ENCODE results near the gene PGS1. TPM values are rescaled to one million over a fixed set of nuclear protein-coding genes. Genes with fewer than 3 reads are reported as not detected.

PGS1 gene
- total RNA-seq, 2 donors from 2014 or later, result 29.2 to 57.4 TPM

- H3K27me3 ChIP-seq (replicated peaks; ENCODE audit: insufficient read depth), result no peaks in the 10 kb centered on the region
- H3K9me3 ChIP-seq, result no peaks in the 10 kb centered on the region
- 51% methylated on average over 7 of the region's 8 CpGs for WGBS
- H3K4me3 ChIP-seq, result no peak overlapping the region
- TF ChIP-seq CTCF (IDR thresholded peaks at IDR 0.05) (no peak), POLR2A (IDR thresholded peaks at IDR 0.05) (no peak), POLR2AphosphoS5 (IDR thresholded peaks at IDR 0.05) (no peak)
- DNase-seq (ENCODE audit: low spot score), result no peak
- peaks cover 12 to 14% of the 10 kb centered on the region in 2 donors for H3K36me3 ChIP-seq
- H3K4me1 ChIP-seq (replicated peaks), result peaks cover 10% of the 10 kb centered on the region
- intact Hi-C loops (cut with DNase I), result no loop called here
- peak overlapping the region in 1 of 2 donors; percentile 19 for H3K27ac ChIP-seq
Observed at GRCh38 chr17:78401891-78402290, 23.4 kb downstream of the PGS1 start.

- Histone ChIP-seq H3K4me1 (replicated peaks) (no peaks in the 10 kb centered on the region), H3K36me3 (peaks cover 10 to 13% of the 10 kb centered on the region in 2 donors), H3K4me3 (no peak overlapping the region), H3K27ac (no peak overlapping the region), H3K9me3 (no peaks in the 10 kb centered on the region), H3K27me3 (replicated peaks; ENCODE audit: insufficient read depth) (no peaks in the 10 kb centered on the region)
- intact Hi-C loops (cut with DNase I), result no loop called here
- no peak for DNase-seq (ENCODE audit: low spot score)
- TF ChIP-seq POLR2A (IDR thresholded peaks at IDR 0.05) (no peak), POLR2AphosphoS5 (IDR thresholded peaks at IDR 0.05) (no peak), CTCF (IDR thresholded peaks at IDR 0.05) (no peak)
- 97% methylated on average over 14 of the region's 14 CpGs for WGBS
Observed at GRCh38 chr17:78403822-78404221, 25.4 kb downstream of the PGS1 start.

GRCh38 chr17:78406396-78406795, 27.9 kb downstream of the PGS1 start:
- Histone ChIP-seq H3K4me3 (no peak overlapping the region), H3K9me3 (no peaks in the 10 kb centered on the region), H3K4me1 (replicated peaks) (peaks cover 4% of the 10 kb centered on the region), H3K36me3 (peaks cover 10% of the 10 kb centered on the region in 2 donors), H3K27me3 (replicated peaks; ENCODE audit: insufficient read depth) (no peaks in the 10 kb centered on the region), H3K27ac (no peak overlapping the region)
- TF ChIP-seq CTCF (IDR thresholded peaks at IDR 0.05) (no peak), POLR2A (IDR thresholded peaks at IDR 0.05) (no peak), POLR2AphosphoS5 (IDR thresholded peaks at IDR 0.05) (no peak)
- 92% methylated on average over 6 of the region's 6 CpGs for WGBS
- intact Hi-C loops (cut with DNase I), result no loop called here
- DNase-seq (ENCODE audit: low spot score), result no peak

- TF ChIP-seq POLR2AphosphoS5 (IDR thresholded peaks at IDR 0.05), result no peak
- TF ChIP-seq CTCF (IDR thresholded peaks at IDR 0.05), result no peak
- TF ChIP-seq POLR2A (IDR thresholded peaks at IDR 0.05), result no peak
- WGBS, result 93% methylated on average over 8 of the region's 8 CpGs
- Histone ChIP-seq H3K36me3 (peaks cover 10% of the 10 kb centered on the region in 2 donors), H3K4me1 (replicated peaks) (peaks cover 4% of the 10 kb centered on the region), H3K9me3 (no peaks in the 10 kb centered on the region), H3K27me3 (replicated peaks; ENCODE audit: insufficient read depth) (no peaks in the 10 kb centered on the region), H3K4me3 (no peak overlapping the region), H3K27ac (no peak overlapping the region)
- intact Hi-C loops (cut with DNase I), result no loop called here
- no peak for DNase-seq (ENCODE audit: low spot score)
Observed at GRCh38 chr17:78406920-78407319, 28.5 kb downstream of the PGS1 start.

DNA sequence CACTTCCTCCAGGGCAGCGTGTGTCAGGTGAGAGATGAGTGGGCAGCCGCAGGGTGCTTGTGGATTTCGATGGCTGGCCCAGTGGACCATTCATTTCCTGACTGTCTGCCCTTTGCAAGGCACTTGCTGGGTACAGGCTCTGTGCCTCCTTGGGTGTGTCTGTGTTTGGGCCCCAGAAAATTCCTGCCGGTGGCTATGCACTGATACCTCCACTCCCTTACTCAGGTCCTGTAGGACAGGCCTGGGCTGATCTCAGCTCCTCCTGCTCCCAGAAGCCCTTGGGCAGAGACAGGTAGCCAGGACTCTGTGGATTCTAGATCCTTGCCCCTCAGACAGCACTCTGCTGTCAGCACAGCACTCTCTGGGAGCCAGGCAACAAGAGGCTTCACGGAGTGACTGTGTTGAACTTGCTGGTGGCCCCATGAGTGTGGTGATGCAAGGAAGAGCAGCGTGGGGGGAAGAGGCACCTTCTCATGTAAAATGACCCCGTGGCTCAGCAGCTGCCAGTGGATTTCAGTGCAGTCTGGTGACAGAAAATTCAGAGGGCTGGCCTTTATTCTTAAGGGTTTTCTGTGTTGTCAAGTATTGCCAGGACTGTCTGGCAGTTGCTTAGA, 29.0 kb downstream of the PGS1 start:
- no peak overlapping the region for H3K4me3 ChIP-seq
- DNase-seq (ENCODE audit: low spot score), result no peak
- TF ChIP-seq CTCF (IDR thresholded peaks at IDR 0.05) (no peak), POLR2AphosphoS5 (IDR thresholded peaks at IDR 0.05) (no peak), POLR2A (IDR thresholded peaks at IDR 0.05) (no peak)
- intact Hi-C loops (cut with DNase I), result no loop called here
- H3K4me1 ChIP-seq (replicated peaks), result peaks cover 4% of the 10 kb centered on the region
- no peaks in the 10 kb centered on the region for H3K27me3 ChIP-seq (replicated peaks; ENCODE audit: insufficient read depth)
- no peak overlapping the region for H3K27ac ChIP-seq
- H3K36me3 ChIP-seq, result peaks cover 10% of the 10 kb centered on the region in 2 donors
- no peaks in the 10 kb centered on the region for H3K9me3 ChIP-seq
- WGBS, result 89% methylated on average over 7 of the region's 7 CpGs

Data from prostate gland (tissue), 2 donors.